GM18505 (cell line): ENCODE results near the gene ARHGEF28.

ENCODE experiments used
- ATAC-seq: cut with Tn5 transposase; IDR thresholded peaks from one replicate; pipeline ENCODE4 v1.9.1; 2021; ENCODE audit not compliant: unreplicated experiment
- POLR2A ChIP-seq: IDR thresholded peaks from 4 replicates; pipeline ENCODE4 v1.6.1; 2011; ENCODE audit warnings: borderline replicate concordance; ENCODE audit not compliant: insufficient read depth, insufficient read length; ENCODE audit errors: extremely low read depth

ARHGEF28 gene

DNA sequence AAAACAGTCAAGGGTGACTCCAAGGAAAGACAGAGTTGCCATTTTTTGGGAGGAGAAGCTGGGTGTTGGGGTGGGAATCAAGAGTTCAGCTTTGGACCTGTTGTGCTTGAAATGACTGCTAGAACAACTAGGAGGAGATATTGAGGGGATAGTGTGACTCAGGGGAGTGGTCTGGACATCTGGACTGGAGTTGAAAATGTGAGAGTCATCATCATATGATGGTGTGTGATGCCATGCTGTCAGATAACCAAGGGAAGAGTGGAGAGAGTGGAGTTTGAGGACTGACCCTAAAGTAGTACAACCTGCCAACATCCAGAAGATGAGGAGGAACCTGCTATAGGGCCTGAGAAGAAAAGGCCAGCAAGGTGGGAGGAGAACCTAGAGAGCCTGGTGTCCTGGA is 199.7 kb downstream of the ARHGEF28 start:
- no peak for TF ChIP-seq POLR2A
- no peak for ATAC-seq

DNA sequence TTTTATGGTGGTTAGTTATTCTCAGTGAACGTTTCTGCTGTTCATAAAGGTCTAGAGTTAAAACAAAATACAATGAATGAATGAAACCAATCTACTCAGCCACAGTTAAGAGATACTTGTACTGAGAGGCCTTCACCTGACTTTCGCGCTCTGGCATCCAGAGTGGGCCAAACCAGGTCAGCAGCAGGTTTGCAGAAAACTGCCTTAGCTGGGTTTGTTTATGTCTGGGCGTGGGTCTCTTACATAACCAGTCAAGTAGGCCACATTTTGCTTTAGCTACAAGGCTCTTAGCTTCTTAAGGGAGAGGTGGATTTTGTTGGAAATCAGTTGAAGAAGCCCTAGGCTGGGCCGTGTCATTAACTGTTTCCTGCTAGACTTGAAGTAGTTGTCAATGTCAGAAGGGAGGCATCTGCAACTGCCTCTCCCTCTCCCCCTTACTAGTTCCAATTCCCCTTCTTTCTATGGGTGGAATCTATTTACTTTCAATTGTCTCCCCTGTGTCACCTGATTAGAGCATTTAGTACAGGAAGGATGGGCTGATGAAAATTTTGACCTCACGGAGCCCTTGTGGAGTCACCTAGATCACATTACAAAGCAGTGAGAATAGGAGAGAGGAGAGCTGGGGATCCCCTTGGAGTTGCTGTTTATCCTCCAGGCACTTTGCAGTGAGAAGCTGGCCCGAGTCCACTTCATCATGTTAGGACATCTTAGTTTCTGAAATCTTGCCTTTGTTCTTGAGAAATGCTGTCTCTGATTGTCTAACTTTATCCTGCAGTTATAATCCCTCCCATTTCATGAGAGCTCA is 200.5 kb downstream of the ARHGEF28 start:
- no peak for ATAC-seq
- no peak for TF ChIP-seq POLR2A

DNA sequence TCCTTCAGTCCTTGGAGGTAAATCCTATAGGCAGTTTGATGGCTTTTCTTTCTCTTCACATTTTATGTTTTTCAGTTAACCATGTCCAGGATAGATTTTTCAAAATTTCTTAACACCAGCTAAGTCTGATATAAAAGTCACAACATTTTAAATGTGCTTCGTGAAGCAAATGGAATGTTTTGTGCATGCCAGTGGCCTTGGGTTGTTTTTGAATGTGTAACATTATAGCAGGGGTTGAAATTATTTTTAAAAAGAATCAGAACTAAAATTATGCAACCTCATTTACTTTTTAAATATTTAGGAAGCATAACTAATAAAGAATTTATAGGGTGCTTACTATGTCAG is 201.1 kb downstream of the ARHGEF28 start:
- ATAC-seq, result no peak
- TF ChIP-seq POLR2A, result no peak

DNA sequence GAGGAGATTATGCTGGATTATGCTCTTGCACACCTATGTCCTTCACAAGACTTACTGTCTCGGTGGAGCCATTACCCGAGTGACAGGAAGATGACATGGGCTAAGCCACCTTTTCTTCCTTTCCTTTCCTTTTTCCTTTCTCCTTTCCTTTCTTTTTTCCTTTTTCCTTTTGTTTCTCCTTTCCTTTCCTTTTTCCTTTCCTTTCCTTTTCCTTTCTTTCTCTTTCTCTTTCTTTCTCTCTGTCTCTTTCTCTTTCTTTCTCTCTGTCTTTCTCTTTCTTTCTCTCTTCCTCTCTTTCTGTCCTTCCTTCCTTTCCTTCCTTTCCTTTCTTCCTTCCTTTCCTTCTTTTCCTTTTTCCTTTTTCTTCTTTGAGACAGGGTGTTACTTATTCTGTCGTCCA is 202.5 kb downstream of the ARHGEF28 start:
- no peak for TF ChIP-seq POLR2A
- no peak for ATAC-seq

DNA sequence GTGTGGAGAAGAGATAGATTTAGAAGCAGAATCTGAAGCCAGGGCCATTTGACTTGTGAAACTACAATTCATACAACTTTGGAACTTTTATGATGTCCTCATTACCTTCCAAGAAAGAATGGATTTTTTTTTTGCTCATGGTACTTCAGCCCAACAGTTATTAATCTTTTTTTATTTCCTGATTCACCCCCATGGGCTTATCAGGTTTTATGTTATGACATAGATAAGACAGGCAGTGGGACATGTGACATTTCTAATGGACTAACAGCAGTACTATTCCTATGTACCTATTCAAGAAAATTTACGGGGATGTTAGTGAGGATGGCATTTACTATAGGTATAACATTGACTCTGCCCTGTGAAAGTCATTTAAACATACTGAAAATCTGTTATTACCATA is 204.7 kb downstream of the ARHGEF28 start:
- TF ChIP-seq POLR2A, result no peak
- ATAC-seq, result no peak

GRCh38 chr5:73831066-73831465 is 205.1 kb downstream of the ARHGEF28 start:
- no peak for TF ChIP-seq POLR2A
- ATAC-seq, result no peak

DNA sequence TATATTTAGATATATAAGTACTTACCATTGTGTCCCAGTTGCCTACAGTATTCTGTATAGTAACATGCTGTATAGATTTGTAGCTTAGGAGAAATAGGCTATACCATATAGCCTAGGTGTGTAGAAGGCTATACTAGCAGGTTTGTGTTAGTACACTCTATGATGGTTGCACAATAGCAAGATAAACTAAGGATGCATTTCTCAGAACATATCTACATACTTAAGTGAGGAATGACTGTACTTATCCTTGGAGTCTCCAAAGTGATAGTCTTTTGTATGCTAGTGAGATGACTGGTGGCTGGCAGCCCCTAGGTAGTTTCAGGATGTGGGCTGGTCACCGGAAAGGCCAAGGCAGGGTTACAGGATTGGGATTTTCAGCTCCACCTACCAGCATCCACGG is 208.7 kb downstream of the ARHGEF28 start:
- ATAC-seq, result no peak
- TF ChIP-seq POLR2A, result no peak

- TF ChIP-seq POLR2A, result no peak
- ATAC-seq, result no peak
Measured at GRCh38 chr5:73835726-73836125, 209.7 kb downstream of the ARHGEF28 start.

GRCh38 chr5:73836607-73837006 is 210.6 kb downstream of the ARHGEF28 start:
- no peak for TF ChIP-seq POLR2A
- no peak for ATAC-seq

DNA sequence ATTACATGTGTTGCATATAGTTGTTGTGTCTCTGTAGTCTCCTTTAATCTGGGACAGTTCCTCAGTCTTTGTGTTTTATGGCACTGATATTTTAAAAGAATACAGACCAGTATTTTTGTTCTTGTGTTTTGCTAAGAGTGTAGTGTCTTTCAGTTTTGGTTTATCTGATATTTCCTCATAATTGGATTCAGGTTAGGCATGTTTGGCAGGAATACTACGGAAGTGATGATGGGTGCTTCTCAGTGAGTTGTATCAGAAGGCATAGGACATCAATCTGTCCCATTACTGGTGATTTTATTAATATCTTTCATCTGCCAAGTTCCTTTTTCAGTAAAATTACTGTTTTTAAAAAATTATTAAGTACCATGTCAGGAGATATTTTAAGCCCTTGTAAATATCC is 212.9 kb downstream of the ARHGEF28 start:
- TF ChIP-seq POLR2A, result no peak
- no peak for ATAC-seq

DNA sequence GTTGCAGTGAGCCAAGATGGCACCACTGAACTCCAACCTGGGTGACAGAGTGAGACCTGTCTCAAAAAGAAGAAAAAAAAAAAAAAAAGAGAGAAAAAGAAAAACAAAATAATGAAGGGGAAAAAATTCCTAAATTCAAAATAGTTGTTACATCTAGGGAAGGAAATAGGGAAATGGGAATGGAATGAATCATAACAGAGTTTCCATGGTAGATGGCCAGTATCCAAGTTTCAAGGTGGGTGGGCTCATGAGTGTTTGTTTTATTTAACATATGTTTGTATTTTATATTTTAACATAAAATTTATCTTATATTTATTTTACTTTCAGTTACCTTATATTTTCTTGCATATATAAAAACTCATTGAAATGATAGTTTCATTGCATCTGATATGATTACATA is 215.6 kb downstream of the ARHGEF28 start:
- no peak for ATAC-seq
- TF ChIP-seq POLR2A, result no peak

GRCh38 chr5:73844165-73844564 is 218.2 kb downstream of the ARHGEF28 start:
- no peak for TF ChIP-seq POLR2A
- no peak for ATAC-seq

DNA sequence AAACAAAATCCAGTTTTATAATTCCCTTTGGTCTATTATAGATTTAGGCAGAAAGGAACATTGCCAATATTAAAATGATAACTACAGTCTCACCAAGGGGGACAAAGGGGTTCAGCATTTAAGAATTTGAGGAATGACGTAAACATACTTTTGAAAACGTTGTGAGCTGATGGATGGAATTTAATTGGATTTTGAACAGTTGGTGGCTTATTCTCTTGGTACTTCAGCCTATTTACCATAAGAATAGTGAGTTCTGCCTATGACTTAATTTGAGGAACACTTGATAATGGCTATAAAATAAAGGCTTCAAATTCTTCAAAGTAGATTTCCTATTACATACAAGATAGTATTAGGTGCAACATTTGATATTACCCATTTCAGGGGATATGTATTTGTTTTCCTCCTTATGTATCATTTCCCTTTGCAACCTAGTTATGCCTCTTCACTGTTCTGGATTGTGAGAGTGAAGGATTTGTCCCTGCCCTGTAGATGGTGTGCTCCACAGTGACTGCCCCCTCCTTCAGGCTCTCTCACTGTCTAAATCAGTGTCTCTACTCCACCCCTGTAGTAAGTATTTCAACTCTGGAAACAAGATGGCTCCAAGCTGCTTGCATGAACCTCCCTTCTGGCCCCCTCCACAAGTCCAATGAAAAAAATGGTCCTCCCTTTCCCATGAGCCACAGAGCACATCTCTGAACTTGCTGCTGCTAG is 225.6 kb downstream of the ARHGEF28 start:
- no peak for TF ChIP-seq POLR2A
- no peak for ATAC-seq

GRCh38 chr5:73853091-73853490 is 227.1 kb downstream of the ARHGEF28 start:
- no peak for TF ChIP-seq POLR2A
- no peak for ATAC-seq
